ENCODE data around the gene IFT80.

IFT80 gene

DNA sequence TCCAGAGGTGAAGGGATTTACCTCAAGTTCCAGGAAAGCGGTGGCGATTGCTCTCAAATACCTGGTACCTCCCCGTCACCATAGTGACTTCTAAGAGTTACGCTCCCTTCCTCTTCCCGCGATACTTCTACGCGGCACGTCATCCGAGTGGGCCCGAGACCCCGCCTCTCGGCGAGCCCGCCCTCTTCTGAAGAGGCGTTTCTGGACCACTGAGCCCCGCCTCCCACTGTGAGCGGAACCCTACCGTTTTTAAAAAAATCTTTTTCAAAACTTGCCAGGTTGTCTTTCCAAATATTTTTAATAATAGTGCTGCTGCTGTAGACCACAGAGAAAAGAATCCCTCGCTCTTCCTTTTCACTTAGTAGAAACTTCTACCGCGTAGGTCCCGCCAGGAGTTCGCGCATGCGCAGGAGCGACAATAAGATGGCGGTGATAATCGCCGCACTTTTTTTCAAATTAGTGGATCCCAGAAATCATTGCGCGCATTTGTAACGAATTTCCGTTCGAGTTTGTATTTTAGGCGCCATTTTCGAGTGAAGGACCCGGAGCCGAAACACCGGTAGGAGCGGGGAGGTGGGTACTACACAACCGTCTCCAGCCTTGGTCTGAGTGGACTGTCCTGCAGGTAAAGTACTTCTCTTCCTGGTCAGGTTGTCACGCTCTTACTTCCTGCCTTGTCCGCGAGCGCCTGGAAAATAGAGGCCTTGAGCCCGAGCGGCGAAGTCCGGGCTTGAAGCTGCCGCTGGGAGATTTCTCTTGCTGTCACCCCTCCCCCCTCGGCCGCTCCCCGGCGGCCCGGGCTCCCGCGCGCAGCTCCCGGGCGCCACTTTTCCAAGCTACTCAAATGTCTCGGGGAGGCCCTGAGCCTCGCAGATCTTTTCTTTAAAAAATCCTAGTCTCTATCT, at the start of gene IFT80, which contains the start of gene SMC4:
IFT80 (minus strand) TSS at position 101 of the 905 bp plus-strand sequence. CDS start 14,625 bp downstream, outside the sequence.
SMC4 (plus strand) TSS at position 526 of the 905 bp plus-strand sequence. CDS start 1,177 bp downstream, outside the sequence.
- peak; percentile 91 for DNase-seq (ENCODE audit: low read depth)

DNA sequence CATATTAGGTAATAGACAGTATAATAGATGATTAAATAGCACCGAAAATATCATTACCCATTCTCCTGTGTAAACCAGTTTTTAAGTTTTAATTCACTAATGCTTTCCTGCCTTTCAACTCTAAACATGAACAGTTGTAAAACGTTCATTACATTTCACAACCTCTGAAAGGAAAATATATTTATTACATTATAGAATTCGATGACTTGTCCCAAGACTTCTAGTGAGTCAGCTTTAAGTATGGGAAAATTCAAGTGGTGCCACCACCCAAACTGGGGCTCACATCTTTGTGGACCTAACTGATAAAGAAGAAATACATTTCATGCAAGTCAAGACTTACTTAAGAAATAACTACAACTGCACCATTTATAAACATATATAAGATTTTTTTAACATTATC, 48.5 kb upstream of the IFT80 start:
- DNase-seq (ENCODE audit: low read depth) = no peak

DNA sequence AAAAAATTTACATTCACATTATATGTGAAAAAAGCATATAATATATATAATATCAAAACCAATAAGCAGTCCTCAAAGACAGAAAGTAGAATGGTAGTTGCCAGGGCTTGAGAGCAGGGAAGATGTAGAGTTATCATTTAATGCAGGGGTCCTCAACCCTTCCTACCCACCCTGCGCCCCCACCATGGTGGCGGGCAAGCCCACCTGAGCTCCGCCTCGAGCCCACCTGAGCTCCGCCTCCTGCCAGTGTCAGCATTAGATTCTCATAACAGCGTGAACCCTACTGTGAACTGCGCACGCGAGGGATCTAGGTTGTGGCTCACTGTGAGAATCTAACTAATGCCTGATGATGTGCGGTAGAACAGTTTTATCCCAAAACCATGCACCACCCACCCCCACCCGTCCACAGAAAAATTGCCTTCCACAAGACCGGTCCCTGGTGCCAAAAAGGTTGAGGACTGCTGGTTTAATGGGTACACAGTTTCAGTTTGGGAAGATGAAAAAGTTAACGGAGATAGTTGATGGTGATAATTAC, 47.6 kb upstream of the IFT80 start:
- no peak for DNase-seq (ENCODE audit: low read depth)

DNA sequence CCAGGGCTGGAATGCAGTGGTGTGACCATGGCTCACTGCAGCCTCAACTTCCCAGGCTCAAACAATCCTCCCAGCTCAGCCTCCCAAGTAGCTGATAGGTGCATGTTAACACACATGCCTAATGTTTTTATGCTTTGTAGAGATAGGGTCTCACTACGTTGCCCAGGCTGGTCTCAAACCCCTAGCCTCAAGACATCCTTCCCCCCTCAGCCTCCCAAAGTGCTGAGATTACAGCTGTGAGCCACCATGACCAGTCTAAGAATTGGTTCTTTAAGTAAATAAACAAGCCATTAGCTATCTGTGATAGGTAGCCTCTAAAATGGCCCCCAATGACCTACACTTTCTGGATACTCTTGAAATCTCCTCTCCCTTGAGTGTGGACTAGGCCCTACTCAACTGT, 46.8 kb upstream of the IFT80 start:
- DNase-seq (ENCODE audit: low read depth) = no peak

DNA sequence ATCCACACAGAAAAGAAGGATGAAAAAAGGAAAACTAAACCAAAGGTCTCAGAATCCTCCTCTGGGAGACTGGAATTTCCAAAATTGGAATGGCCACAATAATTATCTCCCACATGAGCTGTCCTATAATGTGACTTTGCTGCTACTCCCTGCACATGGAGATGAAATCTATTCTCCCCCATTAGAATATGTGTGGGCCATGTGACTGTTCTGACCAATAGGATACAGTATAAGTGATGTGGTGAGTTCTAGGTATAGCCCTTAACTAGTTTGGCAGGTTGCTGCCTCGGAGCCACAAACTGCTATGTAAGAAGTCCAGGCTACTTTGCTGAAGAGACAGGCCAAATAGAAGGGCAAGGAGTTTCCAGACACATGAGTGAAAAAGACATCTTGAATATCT, 45.4 kb upstream of the IFT80 start:
- no peak for DNase-seq (ENCODE audit: low read depth)

DNA sequence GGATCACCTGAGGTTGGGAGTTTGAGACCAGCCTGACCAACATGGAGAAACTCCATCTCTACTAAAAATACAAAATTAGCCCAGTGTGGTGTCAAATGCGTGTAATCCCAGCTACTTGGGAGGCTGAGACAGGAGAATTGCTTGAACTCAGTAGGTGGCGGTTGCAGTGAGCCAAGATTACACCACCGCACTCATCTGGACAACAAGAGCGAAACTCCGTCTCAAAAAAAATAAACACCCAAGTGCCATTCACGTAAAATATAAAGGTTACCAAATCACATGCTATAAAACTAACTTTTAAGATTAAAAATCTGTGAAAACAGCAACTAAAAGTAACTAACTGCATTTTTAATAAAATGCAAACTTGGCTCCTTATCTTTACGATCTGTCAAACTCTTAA, 41.7 kb upstream of the IFT80 start:
- no peak for DNase-seq (ENCODE audit: low read depth)

DNA sequence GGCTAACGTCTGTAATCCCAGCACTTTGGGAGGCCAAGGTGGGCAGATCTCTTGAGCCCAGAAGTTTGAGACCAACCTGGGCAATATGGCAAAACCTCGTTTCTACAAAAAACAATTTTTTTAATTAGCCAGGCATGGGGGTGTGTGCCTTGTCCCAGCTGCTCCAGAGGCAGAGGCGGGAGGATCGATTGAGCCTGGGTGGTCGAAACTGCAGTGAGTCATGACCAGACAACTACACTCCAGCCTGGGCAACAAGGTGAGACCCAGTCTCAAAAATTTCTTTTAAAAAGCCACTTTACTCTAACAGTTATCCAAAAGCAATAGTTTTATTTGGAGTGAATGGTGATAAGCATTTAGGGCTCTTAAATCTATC, 38.0 kb upstream of the IFT80 start:
- no peak for DNase-seq (ENCODE audit: low read depth)

DNA sequence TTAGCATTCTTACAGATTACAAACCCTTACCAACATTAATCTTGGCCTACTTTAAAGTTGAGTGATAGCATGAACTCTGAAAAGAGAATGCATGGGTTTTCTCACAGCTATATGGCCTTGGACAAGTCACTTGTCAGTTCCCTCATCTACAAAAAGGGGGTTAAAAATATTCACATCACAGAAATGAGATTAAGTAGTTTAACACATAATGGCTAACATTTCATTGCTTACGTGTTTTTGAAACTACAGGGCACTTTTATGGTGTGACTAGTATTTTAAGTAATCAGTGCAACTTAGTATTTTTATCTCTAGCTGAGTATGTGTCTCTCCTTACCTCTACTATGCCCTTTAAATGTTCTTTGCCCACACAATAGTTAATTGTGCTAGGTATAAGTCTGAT, 36.7 kb upstream of the IFT80 start:
- no peak for DNase-seq (ENCODE audit: low read depth)

DNA sequence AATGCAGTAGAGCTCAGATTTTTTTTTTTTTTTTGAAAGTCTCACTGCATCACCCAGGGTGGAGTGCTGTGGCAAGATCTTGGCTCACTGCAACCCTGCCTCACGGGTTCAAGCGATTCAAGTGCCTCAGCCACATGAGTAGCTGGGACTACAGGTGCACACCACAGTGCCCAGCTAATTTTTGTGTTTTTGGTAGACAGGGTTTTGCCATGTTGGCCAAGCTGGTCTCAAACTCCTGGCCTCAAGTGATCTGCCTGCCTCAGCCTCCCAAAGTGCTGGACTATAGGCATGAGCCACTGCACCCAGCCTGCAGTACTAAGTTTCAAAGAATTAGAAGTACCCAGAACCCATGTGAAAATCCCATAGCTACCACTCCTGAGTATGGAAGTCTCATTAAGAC, 36.1 kb upstream of the IFT80 start:
- no peak for DNase-seq (ENCODE audit: low read depth)

DNA sequence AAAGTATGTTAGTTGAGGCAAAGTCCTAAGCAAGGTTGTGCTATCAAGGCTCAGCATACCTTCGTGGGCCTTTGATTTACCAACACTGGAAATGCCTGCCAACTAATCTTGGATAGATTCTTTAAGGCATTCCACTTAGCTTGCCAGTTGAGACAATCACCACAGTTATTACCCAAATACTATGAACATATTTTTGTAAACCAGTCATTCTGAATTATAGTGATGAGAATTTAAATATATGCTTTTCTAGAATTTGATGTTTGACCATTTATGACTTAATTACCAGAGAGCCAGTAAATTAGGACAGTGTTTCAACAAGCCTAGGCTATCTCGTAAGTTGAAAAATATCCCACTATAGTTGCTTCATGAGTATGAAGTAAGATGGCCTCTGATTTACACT, 35.0 kb upstream of the IFT80 start:
- no peak for DNase-seq (ENCODE audit: low read depth)

DNA sequence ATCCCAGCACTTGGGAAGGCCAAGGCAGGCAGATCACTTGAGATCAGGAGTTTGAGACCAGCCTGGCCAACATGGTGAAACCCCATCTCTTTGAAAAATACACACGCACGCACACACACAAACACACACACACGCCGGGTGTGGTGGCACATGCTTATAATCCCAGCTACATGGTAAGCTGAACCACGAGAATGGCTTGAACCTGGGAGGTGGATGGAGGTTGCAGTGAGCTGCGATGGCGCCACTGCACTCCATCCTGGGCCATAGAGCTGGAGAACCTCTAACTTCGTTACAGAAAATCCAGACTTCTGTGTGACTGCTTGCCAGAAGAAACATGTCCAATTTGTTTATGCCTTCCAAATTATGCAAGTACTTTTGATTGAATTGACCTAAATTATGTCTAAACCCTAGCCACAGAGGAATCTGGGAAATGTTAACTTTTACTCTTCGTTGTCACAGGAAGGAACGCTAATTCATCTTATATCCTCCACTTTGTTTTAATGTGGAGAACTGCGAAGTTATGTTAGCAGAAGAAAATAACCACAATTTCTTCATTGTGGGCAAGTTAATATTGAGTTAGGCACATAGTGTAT, 28.9 kb upstream of the IFT80 start:
- DNase-seq (ENCODE audit: low read depth) = no peak

DNA sequence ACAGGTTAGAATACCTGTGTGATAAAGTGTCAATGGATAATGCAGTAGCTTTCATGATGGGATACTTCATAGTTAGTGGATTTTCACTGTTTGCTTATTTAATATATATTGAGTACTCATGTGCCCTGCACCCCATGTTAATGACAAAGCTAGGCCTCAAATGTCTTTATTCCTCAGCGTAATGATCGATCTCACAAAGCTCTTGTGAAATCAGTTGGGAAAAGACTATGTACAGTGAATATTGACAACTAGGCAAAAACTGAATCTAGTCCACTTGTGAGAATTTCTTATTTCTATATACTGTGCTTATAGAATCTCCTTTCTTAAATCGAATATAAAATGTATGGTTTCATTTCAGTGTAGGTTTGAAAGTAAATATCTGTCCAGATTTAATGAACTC, 18.3 kb upstream of the IFT80 start:
- DNase-seq (ENCODE audit: low read depth) = no peak

DNA sequence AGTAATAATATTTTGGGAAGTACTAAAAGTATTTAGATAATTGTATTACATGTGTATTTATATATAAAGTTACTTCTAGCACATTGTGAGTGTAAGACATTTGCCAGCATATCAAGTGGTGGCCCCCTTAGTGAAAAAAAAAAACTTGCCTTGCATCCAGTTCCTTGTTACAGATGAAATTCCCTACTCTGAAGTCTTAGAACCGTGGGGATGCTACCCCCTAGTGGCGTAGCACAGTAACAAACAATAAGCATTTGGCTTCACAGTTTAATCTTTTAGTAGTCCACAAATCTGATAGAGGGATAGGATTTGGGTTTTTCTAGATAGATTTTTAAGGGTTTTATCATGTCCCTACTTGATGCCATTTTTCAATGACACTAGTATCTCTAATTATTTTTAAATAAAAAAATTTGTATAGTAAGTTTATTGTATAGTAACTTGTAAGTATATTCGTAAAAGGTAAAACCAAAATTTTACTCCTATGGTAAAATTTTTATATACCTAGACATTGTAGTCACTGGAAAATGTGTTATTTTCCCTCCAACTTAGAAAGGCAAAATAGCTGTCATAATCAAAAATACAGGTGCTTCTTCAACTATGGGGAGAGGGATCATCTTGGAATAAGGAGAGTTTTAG, 14.7 kb upstream of the IFT80 start:
- peak; percentile 22 for DNase-seq (ENCODE audit: low read depth)

DNA sequence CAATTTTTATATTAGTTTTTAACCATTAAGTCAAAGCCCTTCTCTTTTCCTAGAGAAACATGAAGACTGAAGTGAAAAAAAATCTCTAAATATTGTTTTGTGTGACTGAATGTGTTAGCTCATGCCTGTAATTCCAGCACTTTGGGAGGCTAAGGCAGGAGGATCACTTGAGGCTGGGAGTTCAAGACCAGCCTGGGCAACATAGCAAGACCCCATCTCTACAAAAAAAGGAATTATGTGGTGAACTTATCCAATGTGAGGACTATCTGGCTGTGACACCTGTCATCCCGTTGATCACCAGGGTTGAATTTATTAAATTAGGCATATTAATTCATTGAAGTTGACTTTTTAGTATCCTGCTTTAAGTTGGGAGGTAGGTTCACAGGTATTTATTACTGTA, 13.5 kb upstream of the IFT80 start:
- no peak for DNase-seq (ENCODE audit: low read depth)

DNA sequence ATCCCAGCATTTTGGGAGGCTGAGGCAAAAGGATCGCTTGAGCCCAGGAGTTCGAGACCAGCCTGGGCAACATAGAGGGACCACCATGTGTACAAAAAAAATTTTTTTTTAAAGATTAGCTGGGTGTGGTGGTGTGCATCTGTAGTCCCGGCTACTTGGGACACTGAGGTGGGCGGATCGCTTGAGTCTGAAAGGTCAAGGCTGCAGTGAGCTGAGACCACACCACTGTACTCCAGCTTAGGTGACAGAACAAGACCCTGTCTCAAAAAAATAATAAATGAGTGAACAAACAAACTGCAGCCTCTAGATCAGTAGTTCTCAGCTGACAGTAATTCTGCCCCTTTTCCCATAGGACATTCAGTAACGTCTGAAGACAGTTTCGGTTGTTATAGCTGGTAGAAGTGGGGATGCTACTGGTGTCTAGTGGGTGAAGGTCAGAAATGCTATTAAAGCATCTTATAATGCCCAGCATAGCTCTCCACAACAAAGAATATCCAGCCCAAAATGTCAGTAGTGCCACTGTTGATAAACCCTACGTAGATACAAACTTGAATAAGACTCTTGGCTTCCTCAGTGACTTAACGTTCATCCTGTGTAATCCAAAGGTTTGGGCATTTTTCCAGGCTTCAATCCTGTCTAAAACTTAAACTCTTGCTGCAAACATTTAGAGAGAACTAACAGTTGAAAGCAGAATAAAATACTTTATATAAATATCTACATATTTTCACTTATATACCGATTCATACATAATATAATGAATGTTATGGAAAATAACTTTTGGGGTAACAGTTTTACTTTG, 11.0 kb upstream of the IFT80 start:
- DNase-seq (ENCODE audit: low read depth) = no peak

DNA sequence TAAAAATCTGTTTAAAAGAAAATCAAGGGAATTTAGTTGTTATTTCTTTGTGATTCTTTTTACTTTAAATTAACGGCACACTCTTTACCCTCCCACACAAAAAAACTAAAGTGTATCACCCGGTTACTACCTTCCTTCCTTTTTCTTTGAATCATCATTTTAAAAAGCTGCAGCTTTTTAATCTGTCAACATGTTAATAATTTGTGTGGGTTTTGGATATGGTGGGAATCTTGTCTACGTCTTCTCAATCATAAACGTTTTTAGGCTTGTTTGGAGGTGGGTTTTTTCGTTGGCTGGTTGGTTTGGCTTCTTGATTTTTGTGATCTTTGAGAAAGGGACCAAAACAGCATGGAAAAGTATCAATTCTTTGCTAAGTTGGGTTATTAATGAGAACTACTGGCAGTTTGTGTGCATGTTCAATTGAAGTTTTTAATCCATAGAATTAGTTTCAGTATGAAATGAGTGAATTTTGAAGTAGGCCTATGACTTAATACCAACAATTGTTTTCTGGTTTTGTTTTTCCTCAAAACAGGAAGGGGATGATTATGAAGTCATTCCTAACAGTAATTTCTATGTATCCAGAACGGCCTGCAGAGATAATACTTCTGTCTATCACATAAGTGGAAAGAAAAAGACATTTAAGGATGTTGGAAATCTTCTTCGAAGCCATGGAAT, 4.9 kb upstream of the IFT80 start:
- DNase-seq (ENCODE audit: low read depth) = no peak

DNA sequence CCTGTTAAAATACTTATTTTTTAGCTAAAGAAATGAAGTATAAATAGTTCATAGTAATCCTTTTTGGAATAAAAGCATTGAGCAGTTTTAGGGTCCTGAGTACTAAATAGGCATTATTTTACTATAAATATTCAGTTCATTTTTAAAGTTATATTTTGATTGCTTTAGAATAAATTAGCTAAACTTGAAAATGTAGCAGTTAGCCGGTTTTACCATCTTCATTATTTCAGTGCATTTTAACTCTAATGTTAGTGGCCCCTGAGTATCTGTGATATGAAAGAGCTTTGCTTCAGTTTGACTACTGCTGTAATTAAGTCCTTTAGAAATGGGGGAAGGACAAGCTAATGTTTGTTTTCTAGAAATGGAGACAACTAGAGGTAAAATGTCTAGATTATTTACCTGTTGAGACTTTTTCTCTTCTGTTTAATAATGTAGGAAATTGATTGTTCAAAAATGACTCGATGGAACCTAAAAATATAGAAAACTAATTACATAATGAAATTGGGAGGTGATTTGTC, 4.1 kb upstream of the IFT80 start:
- DNase-seq (ENCODE audit: low read depth) = no peak

DNA sequence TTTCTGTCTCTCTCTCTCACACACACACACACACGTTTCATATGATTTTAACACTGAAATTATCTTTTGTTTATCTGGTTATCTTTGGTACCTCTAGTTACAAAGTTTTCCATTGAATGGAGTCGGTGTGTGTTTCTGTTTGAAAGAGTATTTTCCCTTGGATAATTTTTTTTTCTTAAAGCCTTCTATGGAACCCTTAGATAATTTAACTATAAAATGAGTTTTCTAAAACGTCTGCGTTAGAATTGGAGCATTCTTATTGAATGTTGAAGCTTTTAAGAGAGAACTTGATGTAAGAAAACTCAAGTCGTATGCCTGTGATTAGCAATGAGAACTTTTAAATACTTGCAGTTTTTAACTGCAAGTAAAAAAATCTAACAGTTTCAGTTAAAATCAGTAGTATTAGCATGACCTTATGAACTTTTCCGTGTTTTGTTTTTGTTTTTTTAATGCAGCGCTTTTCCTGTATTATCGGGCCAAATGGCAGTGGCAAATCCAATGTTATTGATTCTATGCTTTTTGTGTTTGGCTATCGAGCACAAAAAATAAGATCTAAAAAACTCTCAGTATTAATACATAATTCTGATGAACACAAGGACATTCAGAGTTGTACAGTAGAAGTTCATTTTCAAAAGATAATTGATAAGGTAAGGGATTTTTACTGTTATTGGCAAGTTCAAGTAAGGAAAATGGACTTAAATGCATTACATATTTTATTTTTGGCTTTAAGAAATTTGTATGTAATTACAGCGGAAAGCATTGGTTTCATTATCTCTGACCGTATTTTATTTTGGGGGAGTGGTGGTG, 3.4 kb upstream of the IFT80 start:
- no peak for DNase-seq (ENCODE audit: low read depth)

DNA sequence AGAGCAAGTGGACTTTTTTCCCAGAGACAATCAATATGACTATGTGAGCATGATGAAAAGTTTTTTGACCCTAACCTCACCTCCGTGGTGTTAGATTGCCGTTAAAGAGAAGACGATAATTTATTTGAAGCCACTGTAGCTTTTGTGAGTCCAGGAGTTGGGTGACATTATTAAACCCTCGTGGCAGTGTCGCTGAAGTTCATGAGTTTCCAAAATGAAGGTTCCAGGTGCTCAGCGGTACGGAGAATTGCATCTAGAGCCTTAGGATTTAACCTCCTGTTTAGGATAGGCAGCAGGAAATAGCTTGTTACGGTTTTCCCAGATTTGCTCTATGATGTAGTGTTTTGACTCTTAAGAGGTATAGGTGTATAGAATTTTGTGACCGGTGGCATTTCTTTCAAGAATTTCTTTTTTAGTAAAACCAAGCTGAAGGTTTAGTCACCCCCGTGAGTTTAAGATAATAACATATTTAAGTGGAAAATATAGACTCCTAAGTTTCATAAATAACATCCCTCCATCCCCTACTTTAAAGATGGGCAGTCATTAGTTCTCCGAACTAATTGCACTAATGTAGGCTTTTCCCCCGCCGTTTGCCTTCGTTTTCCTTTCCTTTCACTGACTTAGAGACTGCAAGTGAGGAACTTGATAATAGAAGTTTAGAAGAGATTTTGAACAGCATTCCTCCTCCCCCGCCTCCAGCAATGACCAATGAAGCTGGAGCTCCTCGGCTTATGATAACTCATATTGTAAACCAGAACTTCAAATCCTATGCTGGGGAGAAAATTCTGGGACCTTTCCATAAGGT, 2.5 kb upstream of the IFT80 start:
- no peak for DNase-seq (ENCODE audit: low read depth)

All from stimulated activated CD8-positive, alpha-beta memory T cell treated with anti-CD3 and anti-CD28 coated beads, Interleukin-4, amount 100 ng/mL, for 24 hours (primary cell).